K562 treated with DMSO at 1 percent for 48 hours (cell line): ENCODE results near the gene PITPNM3. TPM values are rescaled to one million over a fixed set of nuclear protein-coding genes. Genes with fewer than 3 reads are reported as not detected.

ENCODE experiments used
- total RNA-seq: library from RNA; unstranded; fragments of 300-600 nt; gene quantifications from 2 replicates; pipeline ENCODE4 v1.2.3, GENCODE V29; 2022; ENCODE audit warnings: low replicate concordance; ENCODE audit errors: extremely low read depth

The PITPNM3 gene
- total RNA-seq, result not detected in 2 replicates

GRCh38 chr17:6556121-6557039, at the start of gene PITPNM3:
Gene PITPNM3 (minus strand): TSS chr17:6556555. CDS start chr17:6556406, 149 bp downstream.

GRCh38 chr17:6443692-6444570, 112.4 kb downstream of the PITPNM3 start, which contains the start of gene PIMREG:
Gene PIMREG (plus strand): TSS chr17:6444455. CDS start chr17:6445111, 656 bp downstream.

GRCh38 chr17:6435051-6435450, 121.3 kb downstream of the PITPNM3 start, which contains the start of gene AIPL1:
Gene AIPL1 (minus strand): TSS chr17:6435121. CDS start chr17:6435104, 17 bp downstream.

Other genes starting within 250 kb of the PITPNM3 start
- gene AIPL1, start 121.4 kb downstream of the PITPNM3 start, total RNA-seq, result not detected in 2 replicates
- not detected in 2 replicates for gene PIMREG, start 112.1 kb downstream of the PITPNM3 start, total RNA-seq
- not detected in 2 replicates for gene KIAA0753, start 84.2 kb upstream of the PITPNM3 start, total RNA-seq
- gene TXNDC17, start 84.5 kb upstream of the PITPNM3 start, total RNA-seq, result not detected in 2 replicates
- not detected in 2 replicates for gene MED31, start 95.0 kb upstream of the PITPNM3 start, total RNA-seq
- gene C17orf100, start 95.2 kb upstream of the PITPNM3 start, total RNA-seq, result not detected in 2 replicates
- not detected in 2 replicates for gene SLC13A5, start 156.8 kb upstream of the PITPNM3 start, total RNA-seq
- gene XAF1, start 199.5 kb upstream of the PITPNM3 start, total RNA-seq, result not detected in 2 replicates
- not detected in 2 replicates for gene FBXO39, start 219.7 kb upstream of the PITPNM3 start, total RNA-seq